GM12878 (cell line): ENCODE results near the gene PRDM15. TPM values are rescaled to one million over a fixed set of nuclear protein-coding genes. Genes with fewer than 3 reads are reported as not detected.

Experiments
- ATAC-seq: fragments of 200-7000 bp; cut with Tn5 transposase; 3 replicates; pipeline ENCODE4 v1.9.1; 2020; ENCODE audit warnings: mild to moderate bottlenecking, moderate library complexity
- BruUV-seq: library from RNA; stranded (reverse); fragments of 400-500 nt; replicated peaks from 2 replicates; lab custom pipeline; 2021; lab: Mats Ljungman, UMichigan
- CTCF ChIA-PET: fragments of 300-600 bp; sonication (Branson Sonifier 250); formaldehyde crosslinking; extraction: SDS; loops from one replicate; lab custom pipeline; 2021; ENCODE audit warnings: inconsistent platforms; lab: Yijun Ruan, JAX
- POLR2A ChIA-PET: fragments of 350-600 bp; formaldehyde crosslinking; extraction: SDS; loops from one replicate; lab custom pipeline; 2021; ENCODE audit warnings: inconsistent platforms; lab: Charles Lee
- RAD21 ChIA-PET: fragments of 300-600 bp; sonication (Branson Sonifier 250); formaldehyde crosslinking; loops from one replicate; lab custom pipeline; 2023; ENCODE audit warnings: antibody characterized with exemption; ENCODE audit not compliant: unreplicated experiment; lab: Charles Lee
- SMC1A ChIA-PET: fragments of 300-600 bp; sonication (Branson Sonifier 250); formaldehyde crosslinking; loops from one replicate; lab custom pipeline; 2023; ENCODE audit not compliant: unreplicated experiment, uncharacterized antibody; lab: Charles Lee
- DNase-seq: peaks from one replicate; pipeline ENCODE4 v3.0.0-alpha.2; 2011; ENCODE audit warnings: low read depth, low spot score
- FAIRE-seq: peaks from 3 replicates; lab custom pipeline; 2011; peaks lifted over from hg19 to GRCh38; lab: Jason Lieb, UNC
- H2AFZ ChIP-seq: 2 replicates; pipeline ENCODE4 v1.6.0; 2011; ENCODE audit warnings: low read depth, low read length, control low read depth; ENCODE audit not compliant: control insufficient read depth
- H3K27ac ChIP-seq: 2 replicates; pipeline ENCODE4 v1.5.1; 2011; ENCODE audit warnings: control low read depth; ENCODE audit not compliant: control insufficient read depth, insufficient read depth
- H3K27me3 ChIP-seq, 2 experiments: replicated peaks in 1 of 2; 2 replicates each; pipeline versions ENCODE4 v1.6.0 to v1.6.1; 2011; ENCODE audit warnings: low read length in 1 of 2; ENCODE audit not compliant: control insufficient read depth in 2 of 2, insufficient read depth in 2 of 2
- H3K36me3 ChIP-seq, 2 experiments: 2 replicates each; pipeline ENCODE4 v1.5.1; 2011; ENCODE audit warnings: low read length in 1 of 2; ENCODE audit not compliant: control insufficient read depth in 2 of 2, insufficient read depth in 2 of 2
- H3K4me1 ChIP-seq: 2 replicates; pipeline ENCODE4 v1.6.1; 2011; ENCODE audit warnings: mild to moderate bottlenecking, low read length, moderate library complexity, mixed read lengths; ENCODE audit not compliant: control insufficient read depth, insufficient read depth
- H3K4me2 ChIP-seq: 2 replicates; pipeline ENCODE4 v1.6.0; 2011; ENCODE audit warnings: control low read depth; ENCODE audit not compliant: control insufficient read depth, insufficient read depth
- H3K4me3 ChIP-seq: fragments of 200-600 bp; sonication (generic); 2 replicates; pipeline ENCODE4 v1.5.1; 2016
- H3K79me2 ChIP-seq: 2 replicates; pipeline ENCODE4 v1.6.0; 2011; ENCODE audit warnings: low read length; ENCODE audit not compliant: control insufficient read depth, insufficient read depth
- H3K9ac ChIP-seq: 2 replicates; pipeline ENCODE4 v1.8.0; 2011; ENCODE audit warnings: low read length, control low read depth, mixed read lengths; ENCODE audit not compliant: control insufficient read depth, insufficient read depth
- H3K9me3 ChIP-seq: replicated peaks from 3 replicates; pipeline ENCODE4 v1.5.1; 2011; ENCODE audit warnings: mild to moderate bottlenecking, low read length; ENCODE audit not compliant: control insufficient read depth, insufficient read depth
- H4K20me1 ChIP-seq: 2 replicates; pipeline ENCODE4 v1.6.0; 2011; ENCODE audit not compliant: control insufficient read depth, insufficient read depth
- ATF7 ChIP-seq: fragments of 450-650 bp; IDR thresholded peaks from 2 replicates; pipeline ENCODE4 v1.6.1; 2016; ENCODE audit warnings: low read depth, mild to moderate bottlenecking
- BMI1 ChIP-seq: fragments of 450-650 bp; IDR thresholded peaks from 2 replicates; pipeline ENCODE4 v1.6.1; 2016; ENCODE audit warnings: mild to moderate bottlenecking, moderate library complexity, borderline replicate concordance
- CREB1 ChIP-seq: IDR thresholded peaks from 2 replicates; pipeline ENCODE4 v1.6.1; 2012; ENCODE audit warnings: low read depth, mild to moderate bottlenecking, inconsistent platforms
- EGR1 ChIP-seq, 2 experiments: IDR thresholded peaks; 1 replicate in 1 of 2; 2 replicates in 1 of 2; pipeline ENCODE4 v1.6.1; 2011 to 2012; ENCODE audit warnings: low read depth in 2 of 2, low read length in 2 of 2, borderline replicate concordance in 1 of 2, mild to moderate bottlenecking in 1 of 2, moderate library complexity in 1 of 2
- EP300 ChIP-seq, 2 experiments: fragments of 150-350 bp in 1 of 2; IDR thresholded peaks; 2 replicates each; pipeline ENCODE4 v1.6.1; 2011 to 2012; ENCODE audit warnings: low read depth in 2 of 2, low read length in 2 of 2, borderline replicate concordance in 1 of 2, improper control_type of control experiment in 1 of 2, inconsistent platforms in 1 of 2; ENCODE audit not compliant: control insufficient read depth in 1 of 2
- FOXM1 ChIP-seq: IDR thresholded peaks from 2 replicates; pipeline ENCODE4 v1.6.1; 2012; ENCODE audit warnings: low read depth, mild to moderate bottlenecking, inconsistent platforms, low read length, moderate library complexity
- GABPA ChIP-seq: IDR thresholded peaks from 2 replicates; pipeline ENCODE4 v1.6.1; 2014; ENCODE audit warnings: antibody characterized with exemption, low read depth, mild to moderate bottlenecking, inconsistent platforms
- HSF1 ChIP-seq: fragments of 150-350 bp; IDR thresholded peaks from 2 replicates; pipeline ENCODE4 v1.6.1; 2014; ENCODE audit warnings: mild to moderate bottlenecking, low read depth, low read length
- IKZF1 ChIP-seq: fragments of 450-650 bp; conservative IDR thresholded peaks from 2 replicates; pipeline ENCODE4 v1.6.1; 2017; ENCODE audit warnings: antibody characterized with exemption, mild to moderate bottlenecking
- IKZF2 ChIP-seq, 2 experiments: fragments of 450-650 bp; IDR thresholded peaks; 2 replicates each; pipeline ENCODE4 v1.6.1; 2017; ENCODE audit warnings: mild to moderate bottlenecking in 2 of 2, moderate library complexity in 2 of 2
- IRF5 ChIP-seq: fragments of 450-650 bp; IDR thresholded peaks from 2 replicates; pipeline ENCODE4 v1.6.1; 2017; ENCODE audit warnings: borderline replicate concordance
- KLF5 ChIP-seq: fragments of 450-650 bp; IDR thresholded peaks from 2 replicates; pipeline ENCODE4 v1.6.1; 2014; ENCODE audit warnings: mild to moderate bottlenecking; ENCODE audit not compliant: partially characterized antibody
- LARP7 ChIP-seq: fragments of 450-650 bp; IDR thresholded peaks from 2 replicates; pipeline ENCODE4 v1.6.1; 2017; ENCODE audit warnings: mild to moderate bottlenecking
- MEF2B ChIP-seq: fragments of 450-650 bp; IDR thresholded peaks from 2 replicates; pipeline ENCODE4 v1.6.1; 2018; ENCODE audit warnings: mild to moderate bottlenecking, moderate library complexity; ENCODE audit not compliant: partially characterized antibody, poor library complexity, severe bottlenecking
- MTA2 ChIP-seq: fragments of 450-650 bp; IDR thresholded peaks from 2 replicates; pipeline ENCODE4 v1.6.1; 2016; ENCODE audit warnings: low read depth, mild to moderate bottlenecking, moderate library complexity
- NFIC ChIP-seq: IDR thresholded peaks from 2 replicates; pipeline ENCODE4 v1.6.1; 2012; ENCODE audit warnings: low read depth, mild to moderate bottlenecking, inconsistent platforms, low read length, moderate library complexity
- NR2F1 ChIP-seq: fragments of 450-650 bp; conservative IDR thresholded peaks from 2 replicates; pipeline ENCODE4 v1.6.1; 2017; ENCODE audit warnings: mild to moderate bottlenecking
- PBX3 ChIP-seq: IDR thresholded peaks from 2 replicates; pipeline ENCODE4 v1.6.1; 2011; ENCODE audit warnings: mild to moderate bottlenecking, low read depth, low read length, moderate library complexity; ENCODE audit not compliant: insufficient replicate concordance
- POLR2A ChIP-seq: IDR thresholded peaks from 2 replicates; pipeline ENCODE4 v1.6.1; 2011; ENCODE audit warnings: low read depth, mild to moderate bottlenecking, low read length
- RAD51 ChIP-seq: fragments of 450-650 bp; IDR thresholded peaks from 2 replicates; pipeline ENCODE4 v1.6.1; 2016; ENCODE audit warnings: moderate library complexity, mild to moderate bottlenecking, inconsistent platforms
- SPI1 ChIP-seq: IDR thresholded peaks from 2 replicates; pipeline ENCODE4 v1.6.1; 2011; ENCODE audit warnings: low read depth, mild to moderate bottlenecking, low read length, moderate library complexity, borderline replicate concordance; ENCODE audit not compliant: insufficient read depth
- ZZZ3 ChIP-seq: IDR thresholded peaks from 2 replicates; pipeline ENCODE4 v1.6.1; 2011; ENCODE audit warnings: low read depth; ENCODE audit not compliant: control insufficient read depth, insufficient read length
- WGBS: methylation state at CpG from one replicate; pipeline ENCODE4 v1.1.6; 2016; ENCODE audit warnings: low lambda C conversion rate; ENCODE audit not compliant: insufficient replicate concordance, insufficient coverage; ENCODE audit errors: missing lambda C conversion rate; 5-methylcytosine and 5-hydroxymethylcytosine counted together
- in situ Hi-C: fragments of 300-500 bp; cut with MboI; formaldehyde crosslinking; loops from 9 replicates; pipeline ENCODE4 v1.14.3; 2018; ENCODE audit warnings: mixed read lengths
- intact Hi-C: fragments of 100-400 bp; cut with micrococcal nuclease; formaldehyde crosslinking; loops from one replicate; pipeline ENCODE4 v1.14.2; 2022; ENCODE audit not compliant: unreplicated experiment
- polyA plus RNA-seq, 11 experiments: library from polyadenylated mRNA; depleted of rRNA in 4 of 11; unstranded in 6 of 11; stranded (reverse) in 5 of 11; fragments of >200 nt; fragmentation: Nextera tagmentation in 4 of 11; fragmentation: Illumina TruSeq in 1 of 11; extraction: Ambion mirVana in 4 of 11; extraction: Trizol in 1 of 11; gene quantifications; 1 replicate in 1 of 11; 2 replicates in 10 of 11; pipeline versions ENCODE4 v1.2.1 to v1.2.3, GENCODE V29; 2011 to 2016; ENCODE audit warnings: inconsistent platforms in 2 of 11, missing spikeins in 2 of 11, low read depth in 1 of 11
- total RNA-seq, 4 experiments: library from RNA; depleted of rRNA in 3 of 4; stranded (reverse); fragments of >200 nt in 3 of 4; fragmentation: Illumina TruSeq in 1 of 4; extraction: Trizol in 1 of 4; gene quantifications; 2 replicates each; pipeline versions ENCODE4 v1.2.1 to v1.2.3, GENCODE V29; 2013 to 2021

The PRDM15 gene
- total and polyA plus RNA-seq, 10 of the 15 experiments (the other 5 are each of a cell fraction or from before 2014, with no cell fraction given) = 2.2 to 16.0 (median 8.6) TPM

- TF ChIP-seq EGR1 (IDR thresholded peaks at IDR 0.05; ENCODE audit: borderline replicate concordance in 1 of 2, low read depth in 2 of 2, low read length in 2 of 2) = no peak
- TF ChIP-seq MEF2B = no peak
- no peak for TF ChIP-seq MTA2
- no peak for TF ChIP-seq ZZZ3
These were observed 74.1 kb downstream of the PRDM15 start (continued) for GRCh38 chr21:41805038-41805437.

- Histone ChIP-seq H3K27me3 (no peaks in the 10 kb centered on the region), H3K79me2 (no peaks in the 10 kb centered on the region), H3K9me3 (no peaks in the 10 kb centered on the region; the same call in 2 of the 3 replicates), H4K20me1 (no peaks in the 10 kb centered on the region), H3K4me1 (no peaks in the 10 kb centered on the region), H2AFZ (no peak overlapping the region), H3K9ac (no peak overlapping the region), H3K36me3 (peaks cover 22 to 44% of the 10 kb centered on the region in 2 experiments), H3K4me2 (no peak overlapping the region), H3K27ac (no peak overlapping the region), H3K4me3 (no peak overlapping the region)
- ChIA-PET SMC1A (no interaction called here), CTCF (no interaction called here), POLR2A (no interaction called here), RAD21 (interaction anchor here (1.3 kb wide), 1 partner anchor 521 kb away, joined by 5 read pairs; no protein-coding TSS in a partner anchor)
- BruUV-seq = no TSS peak
- in situ Hi-C loops = no loop called here
- WGBS = 99% methylated on average over 10 of the region's 10 CpGs
- no peak for ATAC-seq
- no peak for DNase-seq
- intact Hi-C loops = no loop called here
- FAIRE-seq = no peak
- no peak for TF ChIP-seq GABPA
- no peak for TF ChIP-seq SPI1
- no peak for TF ChIP-seq ATF7
- no peak for TF ChIP-seq NFIC
- TF ChIP-seq NR2F1 = no peak
- TF ChIP-seq KLF5 = no peak
- no peak for TF ChIP-seq PBX3
- TF ChIP-seq CREB1 = no peak
- no peak for TF ChIP-seq IKZF2 (IDR thresholded peaks at IDR 0.05)
- no peak for TF ChIP-seq POLR2A
- no peak for TF ChIP-seq HSF1
- no peak for TF ChIP-seq IKZF1
- TF ChIP-seq RAD51 = no peak
- TF ChIP-seq EP300 (IDR thresholded peaks at IDR 0.05; ENCODE audit: borderline replicate concordance in 1 of 2, control insufficient read depth in 1 of 2, low read depth in 2 of 2, low read length in 2 of 2) = no peak
- no peak for TF ChIP-seq BMI1
- TF ChIP-seq IRF5 = no peak
- no peak for TF ChIP-seq FOXM1
- no peak for TF ChIP-seq LARP7
These were observed 74.8 kb downstream of the PRDM15 start for GRCh38 chr21:41804381-41804780.
